Heart left ventricle (tissue), 13 donors: ENCODE results near the gene SLC25A31.

ENCODE experiments used
- CTCF ChIP-seq, 12 donors: fragments of 200-600 bp; sonication (generic) in 4 of 12; IDR thresholded peaks; one replicate each; pipeline versions ENCODE4 v1.5.0 to v1.8.0; 2018 to 2022; ENCODE audit warnings: antibody characterized with exemption in 12 of 12, mild to moderate bottlenecking in 5 of 12
- POLR2A ChIP-seq, 2 donors: fragments of 450-650 bp; IDR thresholded peaks; one replicate each; pipeline ENCODE4 v1.6.1; 2017; ENCODE audit warnings: antibody characterized with exemption in 2 of 2, mild to moderate bottlenecking in 2 of 2, moderate library complexity in 2 of 2
- donor health status: ischemic (EF 13 %, LVEDD 7.1; RV severe dilation, severe dysfunction).
- donor health status: DM: no; HTN: yes; CAD: no.
- donor health status: DM: no; HTN: no; CAD: no.
- donor health status: ischemic (EF 25% LVEDD 6.9; RV normal size, moderate dysfunction).
- donor health status: ischemic (EF 25% LVEDD 5.7; RV mildly dilated, moderate dysfunction).
- donor health status: ischemic (EF 35%, LVEDD 5.7; RV mildly dilated, moderate dysfunction).
- donor health status: nonischemic (EF 11% LVEDD 7.7; RV severe dilation, severe dysfunction).
- donor health status: DM: yes; HTN: yes; CAD: no.
- donor health status: PGD.
- donor health status: ischemic (EF 29% LVEDD 5.4; RV normal size, mild dysfunction).
- donor health status: nonischemic (EF 23%, LVEDD 6.1; RV moderate dilation, normal function).

GRCh38 chr4:127810551-127810950, 80.4 kb downstream of the SLC25A31 start:
- TF ChIP-seq CTCF (IDR thresholded peaks at IDR 0.05) (no peak), POLR2A (IDR thresholded peaks at IDR 0.05) (no peak)
